DMS53 treated with DMSO at 0.1 percent for 48 hours (cell line): ENCODE measurements around the gene KLK7.

Experiments
- DNase-seq: peaks from one replicate; lab custom pipeline; 2025; ENCODE audit not compliant: unreplicated experiment; lab: John Stamatoyannopoulos, UW

KLK7 gene

GRCh38 chr19:50939596-50939995 lies 44.1 kb downstream of the KLK7 start:
- DNase-seq: no peak

- DNase-seq: no peak
These were observed 50.1 kb downstream of the KLK7 start for GRCh38 chr19:50933640-50934039.

DNA sequence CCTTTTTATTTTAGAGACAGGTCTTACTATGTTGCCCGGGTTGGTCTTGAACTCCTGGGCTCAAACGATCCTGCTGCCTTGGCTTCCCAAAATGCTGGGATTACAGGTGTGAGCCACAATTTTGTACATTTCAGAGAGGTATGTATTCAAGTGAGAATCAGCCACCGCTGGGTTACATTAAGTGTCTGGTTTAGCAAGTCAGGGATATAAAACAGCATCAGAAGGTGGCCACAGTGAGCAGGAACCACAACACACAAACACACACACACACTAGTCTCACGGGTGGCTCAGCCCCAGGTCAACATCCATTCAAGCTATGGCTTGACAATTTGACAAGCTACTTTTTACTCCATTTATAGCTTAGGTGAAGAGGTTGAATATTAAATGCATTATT lies 51.0 kb downstream of the KLK7 start:
- DNase-seq: no peak

GRCh38 chr19:50932018-50932689 lies 51.6 kb downstream of the KLK7 start:
- no peak for DNase-seq

DNA sequence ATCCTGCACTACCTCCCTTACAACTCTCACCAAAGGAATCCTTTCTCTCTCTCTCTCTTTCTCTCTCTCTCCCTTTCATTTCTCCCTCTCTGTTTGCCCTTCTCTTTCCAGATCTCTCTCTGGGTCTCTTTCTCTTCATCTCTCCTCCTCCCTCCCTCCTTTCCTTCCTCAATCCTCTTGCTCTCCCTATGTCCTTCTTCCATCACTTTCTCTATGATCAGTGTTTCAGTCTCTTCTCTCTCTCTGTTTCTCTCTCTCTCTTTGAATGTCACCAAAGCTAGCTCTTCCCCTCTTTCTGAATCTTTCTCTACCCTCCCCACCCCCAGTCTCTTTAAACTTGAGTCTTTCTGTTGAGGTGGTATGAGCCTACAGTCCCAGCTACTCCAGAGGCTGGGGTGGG lies 52.7 kb downstream of the KLK7 start:
- no peak for DNase-seq

DNA sequence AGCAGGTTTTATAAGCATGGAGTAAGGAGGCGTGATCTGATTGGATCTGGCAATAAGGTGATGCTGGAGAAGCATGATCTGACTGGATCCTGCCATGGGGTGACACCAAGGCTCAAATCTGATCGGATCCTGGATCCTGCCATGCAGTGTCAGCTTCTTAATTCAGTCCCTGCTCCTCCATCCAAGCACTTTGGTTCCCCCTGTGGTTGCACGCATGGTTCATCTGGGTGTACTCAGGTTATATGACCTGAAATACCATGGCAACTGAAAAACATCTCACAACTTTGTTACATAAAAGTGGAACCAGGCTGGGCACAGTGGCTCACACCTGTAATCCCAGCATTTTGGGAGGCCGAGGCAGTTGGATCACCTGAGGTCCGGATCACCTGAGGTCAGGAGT lies 54.9 kb downstream of the KLK7 start:
- no peak for DNase-seq
